Thoracic aorta (tissue), 2 donors: ENCODE results near the gene MFAP3L. TPM values are rescaled to one million over a fixed set of nuclear protein-coding genes. Genes with fewer than 3 reads are reported as not detected.

Experiments
- ATAC-seq: fragments of 150-250 bp; one replicate; pipeline ENCODE4 v1.8.0; 2017; ENCODE audit warnings: low read depth; ENCODE audit not compliant: insufficient number of reproducible peaks, low FRiP score
- DNase-seq: peaks from one replicate; pipeline ENCODE4 v3.0.0-alpha.2; 2020; ENCODE audit warnings: low spot score
- H3K27ac ChIP-seq, 2 donors: fragments of 200-600 bp; sonication (generic); 1 replicate in 1 of 2; 2 replicates in 1 of 2; pipeline ENCODE4 v1.5.1; 2016; ENCODE audit warnings: mild to moderate bottlenecking in 2 of 2, moderate library complexity in 2 of 2
- H3K27me3 ChIP-seq: fragments of 200-600 bp; sonication (generic); replicated peaks from 2 replicates; pipeline ENCODE4 v1.6.0; 2016; ENCODE audit warnings: mild to moderate bottlenecking; ENCODE audit not compliant: insufficient read depth
- H3K36me3 ChIP-seq: fragments of 200-600 bp; sonication (generic); one replicate; pipeline ENCODE4 v1.5.1; 2016
- H3K4me1 ChIP-seq, 2 donors: fragments of 200-600 bp; sonication (generic); 1 replicate in 1 of 2; 2 replicates in 1 of 2; pipeline versions ENCODE4 v1.5.1 to v1.6.0; 2016; ENCODE audit warnings: low read depth in 2 of 2, mild to moderate bottlenecking in 1 of 2; ENCODE audit not compliant: control insufficient read depth in 1 of 2
- H3K4me3 ChIP-seq: fragments of 200-600 bp; sonication (generic); 2 replicates; pipeline ENCODE4 v1.5.1; 2016; ENCODE audit warnings: mild to moderate bottlenecking
- H3K9me3 ChIP-seq: fragments of 200-600 bp; sonication (generic); 2 replicates; pipeline ENCODE4 v1.5.1; 2016
- total RNA-seq, 2 donors: library from RNA; depleted of rRNA; stranded (reverse); fragments of >200 nt; gene quantifications; one replicate each; pipeline versions ENCODE4 v1.1.0 to v1.2.3, GENCODE V29; 2016
- TF ChIP-seq, protein P1 (sequence below): fragments of 200-600 bp; sonication (generic); IDR thresholded peaks from one replicate; pipeline ENCODE4 v1.5.1; 2019; ENCODE audit warnings: antibody characterized with exemption

The MFAP3L gene
- total RNA-seq, 2 donors from 2014 or later: 11.4 to 15.2 TPM

DNA sequence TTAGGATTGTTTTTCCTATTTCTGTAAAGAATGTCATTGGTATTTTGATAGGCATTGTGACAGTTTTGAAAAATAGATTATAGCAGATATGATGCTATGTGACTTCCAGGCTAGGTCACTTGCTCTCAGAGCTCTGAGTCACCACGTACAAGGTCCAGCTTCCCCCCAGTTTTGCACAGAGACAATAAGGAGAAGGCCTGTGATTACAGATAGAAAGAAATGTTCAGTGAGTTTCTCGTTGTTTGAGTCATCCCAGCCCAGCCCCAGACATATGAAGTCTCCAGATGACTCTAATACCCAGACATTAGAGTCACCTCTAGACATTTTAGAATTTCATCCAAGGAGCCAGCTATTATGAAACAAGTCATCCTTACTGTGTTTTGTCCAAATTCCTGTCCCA, 57.2 kb downstream of the MFAP3L start:
- Histone ChIP-seq H3K27me3 (no peaks in the 10 kb centered on the region), H3K4me3 (no peak overlapping the region), H3K9me3 (no peaks in the 10 kb centered on the region), H3K4me1 (peaks cover 18 to 35% of the 10 kb centered on the region in 2 donors), H3K27ac (no peak overlapping the region), H3K36me3 (no peaks in the 10 kb centered on the region)
- no peak for ATAC-seq
- TF ChIP-seq, protein P1, sequence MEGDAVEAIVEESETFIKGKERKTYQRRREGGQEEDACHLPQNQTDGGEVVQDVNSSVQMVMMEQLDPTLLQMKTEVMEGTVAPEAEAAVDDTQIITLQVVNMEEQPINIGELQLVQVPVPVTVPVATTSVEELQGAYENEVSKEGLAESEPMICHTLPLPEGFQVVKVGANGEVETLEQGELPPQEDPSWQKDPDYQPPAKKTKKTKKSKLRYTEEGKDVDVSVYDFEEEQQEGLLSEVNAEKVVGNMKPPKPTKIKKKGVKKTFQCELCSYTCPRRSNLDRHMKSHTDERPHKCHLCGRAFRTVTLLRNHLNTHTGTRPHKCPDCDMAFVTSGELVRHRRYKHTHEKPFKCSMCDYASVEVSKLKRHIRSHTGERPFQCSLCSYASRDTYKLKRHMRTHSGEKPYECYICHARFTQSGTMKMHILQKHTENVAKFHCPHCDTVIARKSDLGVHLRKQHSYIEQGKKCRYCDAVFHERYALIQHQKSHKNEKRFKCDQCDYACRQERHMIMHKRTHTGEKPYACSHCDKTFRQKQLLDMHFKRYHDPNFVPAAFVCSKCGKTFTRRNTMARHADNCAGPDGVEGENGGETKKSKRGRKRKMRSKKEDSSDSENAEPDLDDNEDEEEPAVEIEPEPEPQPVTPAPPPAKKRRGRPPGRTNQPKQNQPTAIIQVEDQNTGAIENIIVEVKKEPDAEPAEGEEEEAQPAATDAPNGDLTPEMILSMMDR: no peak
- DNase-seq: peak; percentile 9

DNA sequence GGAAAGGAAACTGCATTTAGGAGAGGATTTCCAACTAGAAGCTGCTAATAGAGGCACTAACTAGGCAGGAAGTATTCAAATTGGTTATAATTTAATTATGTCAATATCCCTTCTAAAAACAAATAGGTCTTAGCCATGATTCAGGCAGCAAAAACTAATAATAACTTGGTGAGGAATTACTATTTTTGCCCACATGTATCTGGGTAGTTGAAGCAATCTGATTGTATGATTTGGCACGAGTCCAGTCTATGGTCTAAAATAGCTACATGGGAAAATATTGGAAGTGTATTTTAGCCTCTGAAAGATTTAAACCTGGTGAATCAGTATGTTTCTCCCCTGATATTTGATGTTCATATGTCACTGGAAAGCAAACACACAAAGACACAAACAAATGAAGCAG, 62.2 kb downstream of the MFAP3L start:
- ATAC-seq: peak; percentile 87
- TF ChIP-seq, protein P1: no peak
- peak overlapping the region; percentile 24 to 74 for H3K27ac ChIP-seq

DNA sequence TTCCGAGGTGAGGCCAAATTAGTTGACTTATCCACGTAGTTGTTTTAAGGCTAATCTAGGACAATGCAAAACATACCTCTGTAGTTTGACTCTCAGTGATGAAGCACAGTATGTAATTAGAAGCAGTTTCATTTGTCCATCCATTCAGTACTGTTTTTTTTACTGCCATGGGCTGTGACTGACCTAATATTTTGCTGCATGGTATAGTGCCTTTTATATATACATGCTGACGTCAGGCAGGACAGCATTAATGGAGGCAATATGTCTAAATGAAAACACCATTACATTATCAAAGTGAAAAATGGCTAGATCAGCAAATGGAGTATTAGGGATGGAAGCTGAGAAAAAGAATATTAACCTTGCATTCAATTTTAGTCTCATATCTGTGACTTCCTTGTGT, 66.9 kb downstream of the MFAP3L start:
- no peak overlapping the region for H3K27ac ChIP-seq
- H3K9me3 ChIP-seq: no peaks in the 10 kb centered on the region
- H3K36me3 ChIP-seq: no peaks in the 10 kb centered on the region
- DNase-seq (no peak), ATAC-seq (no peak)
- TF ChIP-seq, protein P1: no peak
- peaks cover 8 to 26% of the 10 kb centered on the region in 2 donors for H3K4me1 ChIP-seq
- H3K4me3 ChIP-seq: no peak overlapping the region
- H3K27me3 ChIP-seq: no peaks in the 10 kb centered on the region

More for the DNA sequence above, 62.2 kb downstream of the MFAP3L start:
- no peaks in the 10 kb centered on the region for H3K36me3 ChIP-seq
- H3K27me3 ChIP-seq: no peaks in the 10 kb centered on the region
- peak overlapping the region; percentile 43 for H3K4me3 ChIP-seq
- peaks cover 22 to 30% of the 10 kb centered on the region in 2 donors for H3K4me1 ChIP-seq
- H3K9me3 ChIP-seq: no peaks in the 10 kb centered on the region
- no peak for DNase-seq

DNA sequence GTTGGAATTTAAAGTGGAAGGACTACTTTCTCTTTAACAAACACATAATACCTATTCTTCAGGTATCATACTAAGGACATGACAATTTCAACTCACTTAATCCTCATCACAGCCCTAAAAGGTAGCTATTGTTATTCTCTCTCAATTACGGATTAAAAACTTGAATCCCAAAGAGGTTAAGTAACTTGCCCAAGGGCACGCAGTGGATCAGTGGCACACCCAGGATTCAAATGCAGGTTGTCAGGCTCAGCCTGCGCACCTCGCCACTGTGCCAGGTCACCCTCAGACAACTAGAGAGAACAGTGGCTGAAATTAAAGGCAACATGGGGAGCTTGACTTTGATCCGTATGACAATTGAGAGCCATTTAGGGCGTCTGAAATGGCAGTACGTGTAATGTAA, 67.6 kb downstream of the MFAP3L start:
- H3K27ac ChIP-seq: no peak overlapping the region
- ATAC-seq: no peak
- TF ChIP-seq, protein P1: no peak
- H3K36me3 ChIP-seq: no peaks in the 10 kb centered on the region
- no peaks in the 10 kb centered on the region for H3K27me3 ChIP-seq
- DNase-seq: no peak
- H3K4me1 ChIP-seq: peaks cover 6 to 22% of the 10 kb centered on the region in 2 donors
- no peak overlapping the region for H3K4me3 ChIP-seq
- H3K9me3 ChIP-seq: no peaks in the 10 kb centered on the region

DNA sequence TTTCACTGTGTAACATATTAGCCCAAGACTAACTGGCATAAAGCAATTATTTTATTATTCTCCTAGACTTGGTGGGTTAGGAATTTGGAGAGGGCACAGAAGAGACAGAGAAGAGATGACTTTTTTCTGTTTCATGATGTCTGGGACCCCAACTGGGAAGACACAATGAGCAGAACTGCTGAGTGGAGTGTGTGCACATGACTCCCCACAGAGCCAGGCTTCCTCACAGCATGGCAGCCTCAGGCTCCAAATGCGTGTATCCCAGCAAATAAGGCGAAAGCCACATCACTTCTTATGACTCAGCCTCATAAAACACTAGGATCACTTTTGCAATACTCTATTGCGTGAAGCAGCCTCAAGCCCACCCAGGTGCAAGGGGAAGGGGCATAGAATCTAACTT, 68.4 kb downstream of the MFAP3L start:
- TF ChIP-seq, protein P1: no peak
- no peaks in the 10 kb centered on the region for H3K9me3 ChIP-seq

More for the DNA sequence above, 68.4 kb downstream of the MFAP3L start:
- H3K27ac ChIP-seq: no peak overlapping the region
- no peaks in the 10 kb centered on the region for H3K27me3 ChIP-seq
- no peaks in the 10 kb centered on the region for H3K36me3 ChIP-seq
- H3K4me1 ChIP-seq: peaks cover 3 to 15% of the 10 kb centered on the region in 2 donors
- ATAC-seq (no peak), DNase-seq (no peak)
- no peak overlapping the region for H3K4me3 ChIP-seq
